Chondrocyte (in vitro differentiated cells): Measurements from ENCODE around the gene CDC6. TPM values are rescaled to one million over a fixed set of nuclear protein-coding genes. Genes with fewer than 3 reads are reported as not detected.

Experiments used
- DNase-seq: peaks from one replicate; pipeline ENCODE4 v3.0.0; 2021; ENCODE audit warnings: mixed read lengths, low spot score
- H3K27ac Mint-ChIP-seq: one replicate; pipeline ENCODE4 v1.8.0; 2021; ENCODE audit warnings: mild to moderate bottlenecking, moderate library complexity, mixed read lengths; ENCODE audit not compliant: unreplicated experiment
- H3K27me3 Mint-ChIP-seq: 2 replicates; pipeline ENCODE4 v1.8.0; 2021; ENCODE audit warnings: low read depth, mixed read lengths
- H3K36me3 Mint-ChIP-seq: 2 replicates; pipeline ENCODE4 v1.8.0; 2021; ENCODE audit warnings: low read depth, mixed read lengths
- H3K4me1 Mint-ChIP-seq: 2 replicates; pipeline ENCODE4 v1.8.0; 2021; ENCODE audit warnings: low read depth, mild to moderate bottlenecking, mixed read lengths
- H3K4me3 Mint-ChIP-seq: one replicate; pipeline ENCODE4 v1.8.0; 2021; ENCODE audit warnings: mild to moderate bottlenecking, moderate library complexity, mixed read lengths; ENCODE audit not compliant: unreplicated experiment
- H3K9me3 Mint-ChIP-seq: 2 replicates; pipeline ENCODE4 v1.8.0; 2021; ENCODE audit warnings: low read depth, mixed read lengths
- CTCF ChIP-seq: fragments of 200-600 bp; sonication (generic); IDR thresholded peaks from 2 replicates; pipeline ENCODE4 v1.5.0; 2021; ENCODE audit warnings: antibody characterized with exemption, mild to moderate bottlenecking, moderate library complexity
- total RNA-seq: library from RNA; stranded (reverse); gene quantifications from 3 replicates; pipeline ENCODE4 v1.2.1, GENCODE V29; 2021

CDC6 gene
- total RNA-seq, 1 donor from 2014 or later, result 9.9 TPM

- no peaks in the 10 kb centered on the region for H3K9me3 Mint-ChIP-seq
- H3K4me3 Mint-ChIP-seq, result no peak overlapping the region
- H3K27ac Mint-ChIP-seq, result no peak overlapping the region
- TF ChIP-seq CTCF, result no peak
- peaks cover 29% of the 10 kb centered on the region for H3K4me1 Mint-ChIP-seq
- DNase-seq, result no peak
- H3K36me3 Mint-ChIP-seq, result peaks cover 32% of the 10 kb centered on the region
- no peaks in the 10 kb centered on the region for H3K27me3 Mint-ChIP-seq
Observed at GRCh38 chr17:40352779-40353394, 65.2 kb downstream of the CDC6 start.

Other genes with a start within 250 kb of the CDC6 start
- gene MED24, start 233.5 kb upstream of the CDC6 start, total RNA-seq, result 54.4 to 94.3 TPM (median 57.7 TPM) in 3 replicates
- 31.9 to 46.6 TPM (median 34.7 TPM) in 3 replicates for gene THRA, start 224.9 kb upstream of the CDC6 start, total RNA-seq
- 5.9 to 7.9 TPM (median 6.6 TPM) in 3 replicates for gene NR1D1, start 187.3 kb upstream of the CDC6 start, total RNA-seq
- gene MSL1, start 165.9 kb upstream of the CDC6 start, total RNA-seq, result 86.8 to 103 TPM (median 96.2 TPM) in 3 replicates
- 70.2 to 78.3 TPM (median 70.6 TPM) in 3 replicates for gene CASC3, start 147.3 kb upstream of the CDC6 start, total RNA-seq
- 3.6 to 5.5 TPM (median 3.9 TPM) in 3 replicates for gene RAPGEFL1, start 110.4 kb upstream of the CDC6 start, total RNA-seq
- gene WIPF2, start 68.6 kb upstream of the CDC6 start, total RNA-seq, result 25.9 to 28.3 TPM (median 28.1 TPM) in 3 replicates
- gene RARA, start 21.3 kb downstream of the CDC6 start, total RNA-seq, result 59.2 to 65.7 TPM (median 61.2 TPM) in 3 replicates
- 0.32 to 0.41 TPM in 2 of 3 replicates, not detected in the other for gene GJD3, start 76.9 kb downstream of the CDC6 start, total RNA-seq
- gene TOP2A, start 130.0 kb downstream of the CDC6 start, total RNA-seq, result 24.6 to 28.2 TPM (median 27.8 TPM) in 3 replicates
- gene IGFBP4, start 155.6 kb downstream of the CDC6 start, total RNA-seq, result 351 to 496 TPM (median 486 TPM) in 3 replicates
- 0.39 TPM in 1 of 3 replicates, not detected in the others for gene TNS4, start 213.7 kb downstream of the CDC6 start, total RNA-seq